HepG2 (cell line): ENCODE data around the gene POC1B.

ENCODE experiments used
- ARNT2 ChIP-seq: sonication (generic); formaldehyde crosslinking; IDR thresholded peaks from 2 replicates; pipeline ENCODE4 v1.8.0; 2022; ENCODE audit warnings: mild to moderate bottlenecking, low read depth, missing genetic modification reagents, moderate library complexity
- CBX1 ChIP-seq: IDR thresholded peaks from one replicate; pipeline ENCODE4 v1.6.1; 2016; ENCODE audit warnings: antibody characterized with exemption, low read depth
- ETS1 ChIP-seq: sonication (generic); formaldehyde crosslinking; IDR thresholded peaks from 2 replicates; pipeline ENCODE4 v1.4.0; 2020; ENCODE audit warnings: missing genetic modification reagents
- FOXJ3 ChIP-seq: sonication (generic); formaldehyde crosslinking; IDR thresholded peaks from 2 replicates; pipeline ENCODE4 v1.4.0; 2020; ENCODE audit warnings: missing genetic modification reagents, mild to moderate bottlenecking, borderline replicate concordance
- TBP ChIP-seq: sonication (generic); formaldehyde crosslinking; IDR thresholded peaks from 2 replicates; pipeline ENCODE4 v1.5.0; 2020; ENCODE audit warnings: missing genetic modification reagents
- THYN1 ChIP-seq: sonication (generic); formaldehyde crosslinking; IDR thresholded peaks from 2 replicates; pipeline ENCODE4 v1.8.1; 2023; ENCODE audit warnings: low read depth, mild to moderate bottlenecking, moderate library complexity, missing genetic modification reagents, borderline replicate concordance
- ZNF777 ChIP-seq: sonication (generic); formaldehyde crosslinking; IDR thresholded peaks from 2 replicates; pipeline ENCODE4 v1.4.0; 2020; ENCODE audit warnings: missing genetic modification reagents

GRCh38 chr12:89427508-89428156, 98.2 kb downstream of the POC1B start:
- TF ChIP-seq TBP (CRISPR knock-in tag) (no peak), ETS1 (CRISPR knock-in tag) (no peak), THYN1 (CRISPR knock-in tag) (no peak), ZNF777 (CRISPR knock-in tag) (no peak), FOXJ3 (CRISPR knock-in tag) (no peak), CBX1 (no peak), ARNT2 (CRISPR knock-in tag) (no peak)
